GM21447 (cell line): Measurements from ENCODE around the gene KLHDC9.
A peak's percentile ranks its signal among the peaks of the same experiment; 100 is the strongest.

Source experiments
- ATAC-seq: cut with Tn5 transposase; IDR thresholded peaks from one replicate; pipeline ENCODE4 v1.9.1; 2021; ENCODE audit not compliant: unreplicated experiment

Gene KLHDC9

GRCh38 chr1:161130266-161130665 lies 32.1 kb downstream of the KLHDC9 start:
- no peak for ATAC-seq

DNA sequence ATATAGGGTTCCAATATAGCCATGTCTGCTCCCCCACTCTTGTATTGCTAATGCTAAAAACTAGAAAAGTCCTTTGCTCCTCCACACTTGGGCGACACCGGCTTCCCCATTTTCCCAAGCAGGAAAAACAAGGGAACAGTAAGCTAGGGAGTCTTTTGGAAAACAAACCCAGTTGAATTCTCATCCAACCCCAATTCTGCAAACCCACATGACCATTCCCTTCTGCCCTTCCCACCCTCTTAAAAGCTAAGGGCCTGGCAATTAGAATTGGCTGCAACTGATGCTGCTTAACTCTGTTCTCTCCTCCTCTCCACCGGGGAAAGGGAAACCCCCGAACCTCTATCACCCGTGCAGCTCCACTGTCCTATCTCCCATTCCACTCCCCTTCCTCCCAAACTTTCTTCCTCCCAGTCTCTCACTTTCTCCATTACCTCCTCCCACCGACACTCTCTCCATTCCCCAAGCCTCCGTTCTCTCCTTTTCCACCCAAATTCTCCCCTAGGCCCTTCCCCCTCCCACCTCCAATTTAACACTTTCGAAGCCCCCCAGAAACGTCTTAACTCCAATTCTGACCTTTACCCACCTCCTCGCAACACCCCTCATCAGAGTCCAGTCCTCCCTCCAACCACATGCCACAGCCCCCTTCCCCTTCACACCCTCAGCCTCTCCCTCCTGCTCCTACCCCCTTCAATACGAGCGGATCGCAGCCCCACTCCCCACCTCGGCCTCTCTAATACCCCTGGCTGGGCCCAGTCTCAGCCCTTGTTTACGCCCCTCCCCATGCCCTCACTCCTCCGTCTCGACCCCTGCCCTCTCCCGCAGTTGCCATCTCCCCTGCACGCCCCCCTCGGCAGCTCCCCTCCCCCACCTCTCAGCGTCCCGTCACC lies 33.6 kb downstream of the KLHDC9 start:
- ATAC-seq: no peak

- ATAC-seq: peak; percentile 94
Observed at GRCh38 chr1:161132410-161133219, 34.5 kb downstream of the KLHDC9 start, which contains the start of gene DEDD. TSS of gene DEDD (minus strand) at chr1:161132667. CDS start at chr1:161124462, 8,205 bp downstream.

DNA sequence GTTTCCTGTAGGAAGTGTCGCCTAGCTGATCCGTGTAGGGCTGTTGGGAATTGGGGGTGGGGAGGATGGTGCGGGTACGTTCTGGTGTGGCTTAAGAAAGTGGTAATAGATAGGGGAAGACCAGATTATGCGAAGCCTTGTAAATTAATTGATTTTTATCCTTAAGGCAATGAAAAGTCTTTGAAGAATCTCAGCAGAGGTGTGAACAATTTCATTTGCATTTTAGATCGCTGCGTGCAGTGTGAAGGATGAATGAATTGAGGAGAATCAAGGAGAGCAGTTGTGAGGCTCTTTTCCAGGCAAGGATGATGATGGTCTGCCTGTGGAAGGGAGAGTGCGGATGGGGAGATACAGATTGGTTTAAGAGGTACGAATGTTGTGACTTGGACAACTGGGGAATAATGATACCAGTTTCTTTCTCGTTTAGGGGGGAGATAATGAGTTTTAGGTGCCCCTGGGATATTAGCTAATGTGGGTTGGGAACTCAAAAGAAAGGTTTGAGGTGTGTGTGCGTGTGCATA lies 35.1 kb downstream of the KLHDC9 start:
- ATAC-seq: no peak

DNA sequence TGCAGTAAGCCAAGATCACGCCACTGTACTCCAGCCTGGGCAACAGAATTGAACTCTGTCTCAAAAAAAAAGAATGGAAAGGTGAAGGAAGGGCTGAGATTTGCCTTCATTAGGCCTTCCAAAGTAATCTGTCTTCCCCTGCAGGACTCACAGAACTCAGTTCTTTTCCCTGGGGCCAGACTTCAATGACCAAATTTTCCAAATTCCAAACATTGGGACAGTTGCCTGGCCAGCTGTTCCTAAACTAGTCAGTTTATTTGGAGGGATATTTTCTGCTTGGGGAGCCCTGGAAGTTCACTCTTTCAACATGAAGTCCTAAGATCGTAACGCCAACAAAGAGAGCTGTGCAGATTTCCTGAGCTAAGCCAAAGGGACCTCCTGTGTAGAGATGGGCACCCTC lies 39.7 kb downstream of the KLHDC9 start:
- ATAC-seq: no peak

GRCh38 chr1:161138431-161138830 lies 40.3 kb downstream of the KLHDC9 start:
- ATAC-seq: no peak

DNA sequence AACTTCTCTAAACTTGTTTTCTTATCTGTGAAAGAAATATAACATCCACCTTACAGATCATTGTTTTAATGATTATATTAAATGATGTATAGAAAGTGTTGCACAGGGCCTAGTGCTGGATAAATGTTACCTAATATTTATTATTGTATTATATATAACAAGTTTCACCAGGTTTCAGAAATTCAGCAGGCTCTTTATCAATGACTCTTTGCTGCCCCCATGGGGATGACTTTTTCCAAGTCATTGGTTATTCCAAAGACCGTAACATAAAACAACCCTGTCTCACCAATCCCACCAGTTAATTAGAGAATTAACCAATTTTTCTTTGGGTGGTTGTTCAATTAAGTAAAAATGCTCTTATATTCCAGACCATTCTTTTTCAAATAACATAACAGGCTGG lies 41.6 kb downstream of the KLHDC9 start:
- no peak for ATAC-seq

DNA sequence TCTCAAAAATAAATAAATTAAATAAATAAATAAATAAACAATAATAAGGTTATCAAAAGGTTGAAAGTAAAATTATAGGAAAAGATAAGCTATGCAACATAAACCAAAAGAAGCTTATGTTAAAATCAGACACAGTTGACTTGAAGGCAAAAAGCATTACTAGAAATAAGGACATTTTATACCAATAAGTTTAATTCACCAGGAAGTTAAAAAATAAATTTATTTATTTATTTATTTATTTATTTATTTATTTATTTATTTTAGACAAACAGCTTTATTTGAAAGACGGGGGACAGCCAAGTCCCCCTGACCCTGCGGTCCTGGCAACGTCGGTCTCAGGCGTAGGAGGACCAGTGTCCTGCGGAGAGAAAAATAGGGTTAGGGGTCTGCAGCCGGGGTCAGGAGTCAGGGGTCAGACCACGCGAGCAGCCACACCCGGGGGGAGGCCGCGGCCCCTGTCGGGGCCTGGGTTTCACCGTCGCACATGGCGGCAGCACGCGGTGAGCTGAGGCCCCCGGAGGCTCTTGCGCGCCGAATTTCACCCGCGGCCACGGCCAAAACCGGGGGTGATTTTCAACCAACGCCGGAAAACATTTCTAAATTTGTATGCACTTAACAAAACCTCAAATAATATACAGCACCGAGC lies 42.7 kb downstream of the KLHDC9 start:
- ATAC-seq: no peak

DNA sequence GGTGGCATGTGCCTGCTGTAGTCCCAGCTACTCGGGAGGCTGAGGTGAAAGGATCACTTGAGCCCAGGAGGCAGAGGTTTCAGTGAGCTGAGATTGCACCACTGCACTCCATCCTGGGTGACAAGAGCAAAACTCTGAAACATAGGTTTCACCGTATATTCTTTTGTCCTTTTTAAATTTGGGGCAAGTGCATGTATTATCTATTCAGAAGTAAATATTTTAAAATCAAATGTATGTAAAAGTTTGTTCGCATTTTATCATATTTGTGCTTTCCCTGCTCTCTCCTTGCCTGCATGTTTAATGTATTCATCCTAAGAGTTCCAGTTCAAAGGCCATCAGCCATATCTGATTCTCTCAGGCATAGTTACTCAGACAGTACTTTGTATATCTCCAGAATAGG lies 47.7 kb downstream of the KLHDC9 start:
- no peak for ATAC-seq
